Spinal cord (tissue), 10 donors: Measurements from ENCODE around the gene CEACAM4. TPM values are rescaled to one million over a fixed set of nuclear protein-coding genes. Genes with fewer than 3 reads are reported as not detected.
A peak's percentile ranks its signal among the peaks of the same experiment; 100 is the strongest.

Experiments
- DNase-seq, 6 donors: peaks; one replicate each; pipeline versions ENCODE4 v3.0.0 to v3.0.0-alpha.2; 2013 to 2015; ENCODE audit warnings: low spot score in 6 of 6, low read depth in 4 of 6
- H3K27ac ChIP-seq: one replicate; pipeline ENCODE4 v1.5.1; 2013; ENCODE audit warnings: low read depth, low read length, control low read depth
- H3K27me3 ChIP-seq: one replicate; pipeline ENCODE4 v1.6.1; 2013; ENCODE audit warnings: low read length; ENCODE audit not compliant: control insufficient read depth, insufficient read depth
- H3K36me3 ChIP-seq: one replicate; pipeline ENCODE4 v1.6.1; 2013; ENCODE audit warnings: low read length; ENCODE audit not compliant: control insufficient read depth, insufficient read depth
- H3K4me1 ChIP-seq: one replicate; pipeline ENCODE4 v1.6.1; 2013; ENCODE audit warnings: low read length; ENCODE audit not compliant: control insufficient read depth, insufficient read depth
- H3K4me3 ChIP-seq: one replicate; pipeline ENCODE4 v1.5.1; 2013; ENCODE audit warnings: low read depth, low read length, control low read depth
- H3K9me3 ChIP-seq: one replicate; pipeline ENCODE4 v1.6.1; 2013; ENCODE audit warnings: low read length; ENCODE audit not compliant: control insufficient read depth, insufficient read depth
- WGBS: methylation state at CpG from one replicate; pipeline ENCODE4 v1.1.5; 2013; ENCODE audit warnings: missing lambda C conversion rate; ENCODE audit not compliant: insufficient coverage; 5-methylcytosine and 5-hydroxymethylcytosine counted together
- polyA plus RNA-seq, 2 donors: library from polyadenylated mRNA; unstranded; fragments of 120-200 nt; gene quantifications; one replicate each; pipeline ENCODE4 v1.2.1, GENCODE V29; 2013; ENCODE audit not compliant: insufficient read length in 2 of 2
- total RNA-seq, 2 donors: library from RNA; depleted of rRNA in 1 of 2; stranded (reverse); fragments of 120-200 nt in 1 of 2; fragments of >200 nt in 1 of 2; gene quantifications; one replicate each; pipeline versions ENCODE4 v1.2.3 to v1.2.4, GENCODE V29; 2013 to 2014
- donor health status: healthy.

CEACAM4 gene
- total and polyA plus RNA-seq, 4 donors: 0.17 to 1.1 TPM; not detected in 2

- no peaks in the 10 kb centered on the region for H3K36me3 ChIP-seq
- no peak overlapping the region for H3K27ac ChIP-seq
- 71% methylated on average over 5 of the region's 5 CpGs for WGBS
Observed at GRCh38 chr19:41620171-41620570, 6.7 kb downstream of the CEACAM4 start.

GRCh38 chr19:41619018-41619556 is 7.8 kb downstream of the CEACAM4 start:
- no peak for DNase-seq
- no peaks in the 10 kb centered on the region for H3K27me3 ChIP-seq
- H3K4me1 ChIP-seq: no peaks in the 10 kb centered on the region
- 36% methylated on average over 7 of the region's 7 CpGs for WGBS
- H3K36me3 ChIP-seq: no peaks in the 10 kb centered on the region
- H3K4me3 ChIP-seq: no peak overlapping the region
- H3K9me3 ChIP-seq: no peaks in the 10 kb centered on the region
- no peak overlapping the region for H3K27ac ChIP-seq

More at GRCh38 chr19:41620171-41620570, 6.7 kb downstream of the CEACAM4 start:
- Histone ChIP-seq H3K9me3 (no peaks in the 10 kb centered on the region), H3K27me3 (no peaks in the 10 kb centered on the region), H3K4me3 (no peak overlapping the region), H3K4me1 (no peaks in the 10 kb centered on the region)
- DNase-seq: no peak

DNA sequence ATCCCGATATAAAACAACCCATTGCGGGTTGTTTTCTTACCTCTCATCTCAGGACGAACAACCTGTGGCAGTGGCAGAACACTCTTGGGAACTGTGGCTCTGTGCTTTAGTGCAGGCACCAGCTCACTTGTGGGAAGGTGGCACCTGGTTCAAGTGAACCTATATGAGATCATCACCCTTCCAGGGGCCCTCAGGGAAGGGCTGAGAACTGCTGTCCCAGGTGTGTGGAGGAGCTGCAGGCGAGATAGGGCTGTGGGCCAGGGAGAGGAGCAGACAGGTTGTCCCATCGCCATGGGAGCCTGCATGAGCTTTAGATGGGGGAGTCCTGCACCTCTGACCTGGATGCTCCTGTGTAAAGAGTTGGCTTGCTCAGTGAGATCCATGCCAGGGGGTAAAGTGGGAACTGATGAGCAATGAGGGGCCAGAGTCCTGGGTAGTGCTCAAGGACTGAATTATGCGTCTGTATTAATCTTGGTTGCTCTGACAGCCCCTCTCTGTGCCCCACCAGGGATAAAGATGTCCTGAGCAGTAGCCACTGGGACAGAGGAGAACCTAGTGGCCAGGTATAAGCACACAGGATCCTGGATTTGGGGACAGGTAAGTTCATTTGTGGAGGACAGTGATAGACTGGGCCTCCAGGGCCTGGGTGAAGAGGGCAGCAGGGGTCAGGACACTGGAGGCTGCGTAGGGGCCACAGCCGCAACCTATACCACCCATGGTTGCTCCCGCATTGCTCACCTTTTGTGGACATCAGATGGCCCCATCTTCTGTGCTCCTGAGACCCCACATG is 8.7 kb downstream of the CEACAM4 start:
- Histone ChIP-seq H3K4me3 (no peak overlapping the region), H3K27me3 (no peaks in the 10 kb centered on the region), H3K27ac (no peak overlapping the region), H3K9me3 (no peaks in the 10 kb centered on the region), H3K4me1 (no peaks in the 10 kb centered on the region), H3K36me3 (no peaks in the 10 kb centered on the region)
- no peak for DNase-seq
- 74% methylated on average over 6 of the region's 9 CpGs for whole genome bisulfite sequencing

DNA sequence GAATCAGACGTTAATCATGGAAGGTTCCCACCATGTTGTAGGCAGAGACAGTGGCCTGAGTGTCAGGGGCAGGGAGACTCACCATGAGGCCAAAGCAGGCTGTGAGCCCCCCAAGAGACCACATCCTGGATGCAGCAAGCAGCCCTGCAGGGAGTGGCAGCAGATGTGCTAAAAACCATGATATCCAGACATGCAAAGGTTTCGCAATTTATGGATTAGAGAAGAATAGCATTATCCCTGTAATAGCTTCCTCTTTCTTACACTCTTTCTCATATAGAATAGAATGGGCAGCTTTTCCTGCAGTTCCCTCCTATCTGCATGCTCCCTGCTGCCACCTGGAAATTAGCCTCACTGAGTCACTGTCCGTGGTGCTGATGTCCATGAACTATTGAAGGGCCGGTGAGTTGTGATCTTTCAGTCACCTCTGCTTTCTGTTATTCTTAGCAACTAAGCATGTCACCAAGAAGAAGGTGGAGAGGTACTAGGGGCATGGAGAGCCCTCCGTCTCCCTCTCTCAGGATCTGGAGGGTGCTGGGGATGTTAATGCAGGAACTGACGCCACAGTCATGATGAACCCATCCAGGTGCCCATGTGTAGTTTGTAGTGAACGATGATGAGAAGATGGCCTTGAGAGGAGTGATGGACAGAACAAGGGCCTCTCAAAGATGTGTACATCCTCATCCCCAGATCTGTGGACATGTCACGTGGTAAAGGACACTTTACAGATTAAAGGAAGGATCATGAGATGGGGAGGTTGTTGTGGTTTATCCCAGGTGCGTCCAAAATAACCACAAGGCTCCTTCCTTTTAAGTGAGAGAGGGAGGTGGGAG is 9.9 kb downstream of the CEACAM4 start:
- Histone ChIP-seq H3K36me3 (no peaks in the 10 kb centered on the region), H3K4me1 (no peaks in the 10 kb centered on the region), H3K27ac (no peak overlapping the region), H3K27me3 (no peaks in the 10 kb centered on the region), H3K4me3 (no peak overlapping the region), H3K9me3 (no peaks in the 10 kb centered on the region)
- DNase-seq: peak in 1 of 6 donors; percentile 5
- WGBS: 23% methylated on average over 3 of the region's 9 CpGs

DNA sequence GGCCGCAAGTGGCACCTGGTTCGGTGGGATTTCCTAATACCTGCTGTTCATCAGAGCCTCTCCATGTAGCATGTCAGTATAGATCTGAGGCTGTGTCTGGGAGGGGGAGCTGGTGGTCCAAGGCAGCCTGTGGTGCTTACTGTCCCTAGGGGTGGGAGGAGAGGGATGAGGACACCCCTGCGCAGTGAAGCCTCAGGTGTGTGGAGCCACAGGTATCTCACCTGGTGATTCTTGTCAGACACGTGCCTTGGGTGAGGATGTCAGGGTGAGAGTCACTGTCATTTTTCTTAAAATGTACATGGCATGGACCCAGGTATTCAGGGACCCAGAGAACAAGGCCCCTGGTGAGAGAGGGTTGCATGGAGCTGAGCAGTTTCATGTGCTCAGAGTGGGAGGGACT is 11.7 kb downstream of the CEACAM4 start:
- Histone ChIP-seq H3K27me3 (no peaks in the 10 kb centered on the region), H3K27ac (no peak overlapping the region), H3K4me3 (no peak overlapping the region), H3K9me3 (no peaks in the 10 kb centered on the region), H3K36me3 (no peaks in the 10 kb centered on the region), H3K4me1 (no peaks in the 10 kb centered on the region)
- 90% methylated on average over 4 of the region's 4 CpGs for WGBS
- no peak for DNase-seq

- no peak for DNase-seq
- H3K27ac ChIP-seq: no peak overlapping the region
- 80% methylated on average over 4 of the region's 4 CpGs for WGBS
- no peaks in the 10 kb centered on the region for H3K4me1 ChIP-seq
- no peaks in the 10 kb centered on the region for H3K9me3 ChIP-seq
- H3K36me3 ChIP-seq: no peaks in the 10 kb centered on the region
- H3K4me3 ChIP-seq: no peak overlapping the region
- no peaks in the 10 kb centered on the region for H3K27me3 ChIP-seq
Observed at GRCh38 chr19:41612483-41612882, 14.4 kb downstream of the CEACAM4 start.

DNA sequence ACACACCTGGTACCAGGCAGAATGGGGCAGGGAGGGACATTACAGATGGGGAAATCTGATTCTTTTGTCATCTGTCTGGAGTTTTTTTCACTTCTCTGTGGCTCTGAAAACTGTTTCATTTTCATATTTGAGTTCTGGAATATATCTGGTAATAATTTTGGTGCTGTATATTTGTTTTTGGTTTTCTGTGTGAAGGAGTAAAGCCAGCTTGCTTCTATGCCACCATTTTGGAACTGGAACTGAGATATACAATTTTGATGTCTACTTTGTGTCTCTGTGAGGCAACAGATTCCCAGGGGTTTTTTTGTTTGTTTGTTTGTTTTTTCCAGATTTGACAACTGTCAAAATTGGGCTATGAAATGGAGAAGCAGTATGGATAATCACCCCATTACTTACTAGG is 16.1 kb downstream of the CEACAM4 start:
- no peak overlapping the region for H3K27ac ChIP-seq
- H3K9me3 ChIP-seq: no peaks in the 10 kb centered on the region
- DNase-seq: no peak
- H3K36me3 ChIP-seq: no peaks in the 10 kb centered on the region
- no peak overlapping the region for H3K4me3 ChIP-seq
- no peaks in the 10 kb centered on the region for H3K27me3 ChIP-seq
- no peaks in the 10 kb centered on the region for H3K4me1 ChIP-seq

DNA sequence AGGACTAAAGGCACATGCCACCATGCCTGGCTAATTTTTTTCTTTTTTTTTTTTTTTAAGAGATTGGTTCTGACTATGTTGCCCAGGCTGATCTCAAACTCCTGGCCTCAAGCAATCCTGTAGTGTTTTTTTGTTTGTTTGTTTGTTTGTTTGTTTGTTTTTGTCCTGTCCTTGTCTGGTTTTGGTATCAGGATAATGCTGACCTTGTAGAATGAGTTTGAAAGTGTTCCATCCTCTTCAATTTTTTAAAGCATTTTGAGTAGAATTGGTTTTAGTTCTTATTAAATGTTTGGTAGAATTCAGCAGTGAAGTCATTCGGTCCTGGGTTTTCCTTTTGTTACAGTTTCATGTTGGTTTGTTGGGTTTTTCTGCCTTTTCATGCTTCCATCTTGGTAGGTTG is 19.2 kb downstream of the CEACAM4 start:
- peaks cover 4% of the 10 kb centered on the region for H3K27me3 ChIP-seq
- H3K36me3 ChIP-seq: no peaks in the 10 kb centered on the region
- no peak for DNase-seq
- WGBS: 88% methylated on average over 1 of the region's 1 CpG
- no peak overlapping the region for H3K4me3 ChIP-seq
- no peaks in the 10 kb centered on the region for H3K9me3 ChIP-seq
- H3K27ac ChIP-seq: no peak overlapping the region
- H3K4me1 ChIP-seq: no peaks in the 10 kb centered on the region

GRCh38 chr19:41606215-41606837 is 20.5 kb downstream of the CEACAM4 start:
- no peaks in the 10 kb centered on the region for H3K4me1 ChIP-seq
- no peak overlapping the region for H3K4me3 ChIP-seq
- H3K27me3 ChIP-seq: peaks cover 8% of the 10 kb centered on the region
- WGBS: 80% methylated on average over 3 of the region's 5 CpGs
- no peak overlapping the region for H3K27ac ChIP-seq
- H3K36me3 ChIP-seq: no peaks in the 10 kb centered on the region
- H3K9me3 ChIP-seq: no peaks in the 10 kb centered on the region
- DNase-seq: no peak
